ENCODE measurements around the gene ADAD2. TPM values are rescaled to one million over a fixed set of nuclear protein-coding genes. Genes with fewer than 3 reads are reported as not detected.

Gene ADAD2
- total and polyA plus RNA-seq, 9 of the 15 experiments (the other 6 are each of a cell fraction or from before 2014, with no cell fraction given): 0.07 TPM; not detected in 8

- TF ChIP-seq REST (IDR thresholded peaks at IDR 0.05; ENCODE audit: borderline replicate concordance) (peak; percentile 78), REST (CRISPR knock-in tag; IDR thresholded peaks at IDR 0.05; ENCODE audit: low read depth) (no peak), MAFG (tag; conservative IDR thresholded peaks at IDR 0.05) (peak; percentile 92), DPF2 (IDR thresholded peaks at IDR 0.05) (peak; percentile 71), CBFB (CRISPR knock-in tag; IDR thresholded peaks at IDR 0.05) (no peak), MLLT1 (IDR thresholded peaks at IDR 0.05) (0 out of 4 replicates have a peak, but pooled peaks of 1 of the 2 experiments have one; percentile 42)
These were observed 37.4 kb downstream of the ADAD2 start (continued) for GRCh38 chr16:84228256-84228838.

Measured in K562 (cell line).